A673 (cell line): Measurements from ENCODE around the gene KCNIP3. TPM values are rescaled to one million over a fixed set of nuclear protein-coding genes. Genes with fewer than 3 reads are reported as not detected.

Source experiments
- BruUV-seq: library from RNA; stranded (reverse); fragments of 400-500 nt; replicated peaks from 2 replicates; lab custom pipeline; 2021; lab: Mats Ljungman, UMichigan
- CTCF ChIA-PET: fragments of 300-600 bp; sonication (Branson Sonifier 250); formaldehyde crosslinking; loops from one replicate; lab custom pipeline; 2022; ENCODE audit warnings: antibody characterized with exemption; lab: Charles Lee
- POLR2A ChIA-PET: fragments of 300-600 bp; sonication (Branson Sonifier 250); formaldehyde crosslinking; loops from one replicate; lab custom pipeline; 2022; ENCODE audit warnings: antibody characterized with exemption; ENCODE audit not compliant: low non-redundant PET; lab: Charles Lee
- DNase-seq: peaks from one replicate; pipeline ENCODE4 v3.0.0-alpha.2; 2015; ENCODE audit warnings: low spot score
- H3K27ac ChIP-seq: fragments of 200-600 bp; sonication (generic); 2 replicates; pipeline ENCODE4 v1.5.1; 2016; ENCODE audit warnings: mixed run types, low read depth, mild to moderate bottlenecking, mixed read lengths, antibody characterized with exemption, low read length; ENCODE audit not compliant: poor library complexity, severe bottlenecking
- H3K27me3 ChIP-seq: fragments of 200-600 bp; sonication (generic); replicated peaks from 2 replicates; pipeline ENCODE4 v1.6.1; 2017; ENCODE audit warnings: mixed run types, low read depth, mild to moderate bottlenecking, mixed read lengths, antibody characterized with exemption, low read length; ENCODE audit not compliant: insufficient read depth, poor library complexity
- H3K36me3 ChIP-seq: fragments of 200-600 bp; sonication (generic); 2 replicates; pipeline ENCODE4 v1.6.1; 2016; ENCODE audit warnings: mixed run types, mild to moderate bottlenecking, mixed read lengths, antibody characterized with exemption, low read length; ENCODE audit not compliant: insufficient read depth, poor library complexity, severe bottlenecking
- H3K4me1 ChIP-seq: fragments of 200-600 bp; sonication (generic); 2 replicates; pipeline ENCODE4 v1.6.1; 2017; ENCODE audit warnings: mixed run types, mild to moderate bottlenecking, mixed read lengths, antibody characterized with exemption, low read length; ENCODE audit not compliant: insufficient read depth, poor library complexity, severe bottlenecking
- H3K4me3 ChIP-seq: fragments of 200-600 bp; sonication (generic); 2 replicates; pipeline ENCODE4 v1.5.1; 2016; ENCODE audit warnings: low read depth, mixed run types, mild to moderate bottlenecking, mixed read lengths, low read length; ENCODE audit not compliant: poor library complexity, severe bottlenecking
- H3K9me3 ChIP-seq: fragments of 200-600 bp; sonication (generic); 2 replicates; pipeline ENCODE4 v1.6.1; 2016; ENCODE audit warnings: mixed run types, low read depth, mild to moderate bottlenecking, mixed read lengths, antibody characterized with exemption, low read length; ENCODE audit not compliant: poor library complexity, severe bottlenecking
- EZH2 ChIP-seq: fragments of 200-600 bp; sonication (generic); IDR thresholded peaks from 2 replicates; pipeline ENCODE4 v1.6.1; 2017; ENCODE audit warnings: borderline replicate concordance, low read depth, mild to moderate bottlenecking, mixed read lengths, antibody characterized with exemption, low read length; ENCODE audit not compliant: poor library complexity, severe bottlenecking
- intact Hi-C: fragments of 100-400 bp; cut with micrococcal nuclease; formaldehyde crosslinking; loops from one replicate; pipeline ENCODE4 v1.10.0; 2022; ENCODE audit not compliant: unreplicated experiment
- total RNA-seq: library from RNA; stranded (reverse); gene quantifications from 2 replicates; pipeline ENCODE4 v1.2.3, GENCODE V29; 2021
- TF ChIP-seq, protein P1 (sequence below): fragments of 300-800, 200-600 bp; sonication (generic); conservative IDR thresholded peaks from 2 replicates; pipeline ENCODE4 v1.5.1; 2017; ENCODE audit warnings: low read depth, mild to moderate bottlenecking, antibody characterized with exemption, low read length, moderate library complexity, mixed read lengths

The KCNIP3 gene
- total RNA-seq, 1 experiment from 2014 or later = 0.45 TPM

DNA sequence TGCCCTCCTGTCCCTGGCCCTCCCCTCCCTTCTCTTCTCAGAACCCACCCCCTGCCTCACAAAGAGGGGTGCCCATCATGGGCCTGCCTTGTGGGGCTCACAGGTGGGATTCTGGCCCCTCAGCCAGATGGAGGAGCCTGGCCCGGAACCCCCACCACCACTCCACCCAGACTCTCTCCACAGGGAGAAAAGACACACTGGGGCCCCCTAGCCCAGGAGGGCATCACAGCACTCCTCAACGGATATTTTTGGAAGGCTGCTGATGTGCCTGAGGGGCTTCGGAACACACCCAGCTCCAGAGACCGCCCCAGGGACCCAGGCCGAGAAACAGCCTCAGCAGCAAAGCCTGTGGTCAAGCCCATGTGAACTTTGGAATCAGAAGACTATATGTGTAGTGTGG lies 9.9 kb downstream of the KCNIP3 start:
- intact Hi-C loops = no loop called here
- no peak for DNase-seq
- no TSS peak for BruUV-seq
- CTCF ChIA-PET = no interaction called here
- no peak for TF ChIP-seq EZH2
- TF ChIP-seq, protein P1, sequence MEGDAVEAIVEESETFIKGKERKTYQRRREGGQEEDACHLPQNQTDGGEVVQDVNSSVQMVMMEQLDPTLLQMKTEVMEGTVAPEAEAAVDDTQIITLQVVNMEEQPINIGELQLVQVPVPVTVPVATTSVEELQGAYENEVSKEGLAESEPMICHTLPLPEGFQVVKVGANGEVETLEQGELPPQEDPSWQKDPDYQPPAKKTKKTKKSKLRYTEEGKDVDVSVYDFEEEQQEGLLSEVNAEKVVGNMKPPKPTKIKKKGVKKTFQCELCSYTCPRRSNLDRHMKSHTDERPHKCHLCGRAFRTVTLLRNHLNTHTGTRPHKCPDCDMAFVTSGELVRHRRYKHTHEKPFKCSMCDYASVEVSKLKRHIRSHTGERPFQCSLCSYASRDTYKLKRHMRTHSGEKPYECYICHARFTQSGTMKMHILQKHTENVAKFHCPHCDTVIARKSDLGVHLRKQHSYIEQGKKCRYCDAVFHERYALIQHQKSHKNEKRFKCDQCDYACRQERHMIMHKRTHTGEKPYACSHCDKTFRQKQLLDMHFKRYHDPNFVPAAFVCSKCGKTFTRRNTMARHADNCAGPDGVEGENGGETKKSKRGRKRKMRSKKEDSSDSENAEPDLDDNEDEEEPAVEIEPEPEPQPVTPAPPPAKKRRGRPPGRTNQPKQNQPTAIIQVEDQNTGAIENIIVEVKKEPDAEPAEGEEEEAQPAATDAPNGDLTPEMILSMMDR = no peak
- Histone ChIP-seq H3K36me3 (no peaks in the 10 kb centered on the region), H3K4me1 (no peaks in the 10 kb centered on the region), H3K4me3 (no peak overlapping the region), H3K9me3 (no peaks in the 10 kb centered on the region), H3K27ac (no peak overlapping the region), H3K27me3 (no peaks in the 10 kb centered on the region)
- POLR2A ChIA-PET = no interaction called here

- intact Hi-C loops = no loop called here
- Histone ChIP-seq H3K27me3 (no peaks in the 10 kb centered on the region), H3K27ac (no peak overlapping the region), H3K4me1 (no peaks in the 10 kb centered on the region), H3K9me3 (no peaks in the 10 kb centered on the region), H3K4me3 (no peak overlapping the region), H3K36me3 (no peaks in the 10 kb centered on the region)
- DNase-seq = no peak
- no TSS peak for BruUV-seq
- ChIA-PET POLR2A (no interaction called here), CTCF (no interaction called here)
- TF ChIP-seq EZH2 = no peak
- TF ChIP-seq, protein P1 = no peak
These were observed 10.7 kb downstream of the KCNIP3 start for GRCh38 chr2:95307878-95308277.

DNA sequence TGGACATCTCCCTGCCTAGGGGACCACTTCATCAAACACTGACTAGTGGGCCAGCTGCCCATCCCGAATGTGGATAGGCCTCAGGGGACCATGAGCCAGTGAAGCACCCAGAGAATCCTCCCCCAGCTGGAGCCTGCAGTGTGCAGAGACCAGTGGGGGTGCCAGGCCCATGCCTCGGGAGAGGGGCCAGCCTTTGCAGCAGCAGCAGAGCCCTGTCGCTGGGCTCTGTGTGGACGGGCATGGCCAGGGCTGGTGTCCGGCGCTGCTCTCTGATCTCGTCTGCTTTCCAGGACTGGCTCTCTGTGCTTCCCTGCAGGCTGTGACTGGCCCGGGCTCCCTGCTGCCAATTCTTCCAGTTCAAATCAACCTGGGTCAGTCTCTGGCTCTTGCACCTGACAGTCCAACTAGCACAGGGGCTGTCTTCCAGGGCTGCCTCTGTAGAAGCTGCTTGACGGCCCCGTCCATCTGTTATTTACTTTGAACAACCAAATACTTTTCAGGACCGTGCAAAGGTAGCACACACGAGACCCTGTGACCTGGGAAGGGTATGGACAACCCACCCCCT lies 11.4 kb downstream of the KCNIP3 start:
- no peaks in the 10 kb centered on the region for H3K36me3 ChIP-seq
- no peak overlapping the region for H3K4me3 ChIP-seq
- intact Hi-C loops = no loop called here
- no peaks in the 10 kb centered on the region for H3K9me3 ChIP-seq
- POLR2A ChIA-PET = no interaction called here
- TF ChIP-seq, protein P1 = no peak
- no peak for TF ChIP-seq EZH2
- CTCF ChIA-PET = no interaction called here
- DNase-seq = no peak
- no TSS peak for BruUV-seq
- H3K4me1 ChIP-seq = no peaks in the 10 kb centered on the region
- no peaks in the 10 kb centered on the region for H3K27me3 ChIP-seq
- H3K27ac ChIP-seq = no peak overlapping the region
